WTC11 (cell line): ENCODE measurements around the gene FAM131C. TPM values are rescaled to one million over a fixed set of nuclear protein-coding genes. Genes with fewer than 3 reads are reported as not detected.

ENCODE experiments used
- ATAC-seq: fragments of 200-7000 bp; cut with Tn5 transposase; 2 replicates; pipeline ENCODE4 v1.10.0; 2021; ENCODE audit warnings: mild to moderate bottlenecking, moderate library complexity
- CTCF ChIA-PET: fragments of 300-600 bp; sonication (Branson Sonifier 250); formaldehyde crosslinking; loops from one replicate; lab custom pipeline; 2021; ENCODE audit warnings: antibody characterized with exemption; lab: Charles Lee
- POLR2A ChIA-PET: fragments of 350-600 bp; sonication (Branson Sonifier 250); formaldehyde crosslinking; loops from one replicate; lab custom pipeline; 2021; ENCODE audit warnings: antibody characterized with exemption; lab: Charles Lee
- DNase-seq: peaks from one replicate; pipeline ENCODE4 v3.0.0; 2021; ENCODE audit warnings: low spot score
- H3K27ac Mint-ChIP-seq: 2 replicates; pipeline ENCODE4 v1.8.0; 2021; ENCODE audit warnings: mixed read lengths
- H3K27me3 Mint-ChIP-seq: 2 replicates; pipeline ENCODE4 v1.8.0; 2021; ENCODE audit warnings: low read depth, mild to moderate bottlenecking, moderate library complexity, mixed read lengths
- H3K36me3 Mint-ChIP-seq: 2 replicates; pipeline ENCODE4 v1.8.0; 2021; ENCODE audit warnings: mixed read lengths
- H3K4me1 Mint-ChIP-seq: 2 replicates; pipeline ENCODE4 v1.8.0; 2022; ENCODE audit warnings: mixed read lengths
- H3K4me3 Mint-ChIP-seq: 2 replicates; pipeline ENCODE4 v1.8.0; 2021; ENCODE audit warnings: mild to moderate bottlenecking, moderate library complexity, mixed read lengths
- H3K9me3 Mint-ChIP-seq: 2 replicates; pipeline ENCODE4 v1.8.0; 2021; ENCODE audit warnings: mixed read lengths
- AR ChIP-seq: fragments of 250-450 bp; sonication (Bioruptor Pico); IDR thresholded peaks from 2 replicates; pipeline ENCODE4 v1.9.0; 2021; ENCODE audit warnings: mild to moderate bottlenecking
- CREM ChIP-seq: sonication (generic); formaldehyde crosslinking; IDR thresholded peaks from 2 replicates; pipeline ENCODE4 v1.8.1; 2022; ENCODE audit warnings: mild to moderate bottlenecking, missing genetic modification reagents, moderate library complexity
- E2F1 ChIP-seq: sonication (generic); formaldehyde crosslinking; IDR thresholded peaks from 2 replicates; pipeline ENCODE4 v1.8.0; 2022; ENCODE audit warnings: mild to moderate bottlenecking, missing genetic modification reagents
- E2F4 ChIP-seq: sonication (generic); formaldehyde crosslinking; IDR thresholded peaks from 2 replicates; pipeline ENCODE4 v1.8.1; 2022; ENCODE audit warnings: low read depth, mild to moderate bottlenecking, moderate library complexity, missing genetic modification reagents, borderline replicate concordance
- ETV6 ChIP-seq: sonication (generic); formaldehyde crosslinking; IDR thresholded peaks from 2 replicates; pipeline ENCODE4 v1.8.1; 2022; ENCODE audit warnings: mild to moderate bottlenecking, missing genetic modification reagents
- FOXP1 ChIP-seq: sonication (generic); formaldehyde crosslinking; IDR thresholded peaks from 2 replicates; pipeline ENCODE4 v1.8.0; 2022; ENCODE audit warnings: missing genetic modification reagents, mild to moderate bottlenecking, moderate library complexity, borderline replicate concordance
- HMGA2 ChIP-seq: fragments of 250-450 bp; sonication (Bioruptor Pico); IDR thresholded peaks from 2 replicates; pipeline ENCODE4 v1.4.0; 2021; ENCODE audit warnings: mild to moderate bottlenecking, moderate library complexity
- KAT7 ChIP-seq: sonication (generic); formaldehyde crosslinking; IDR thresholded peaks from 2 replicates; pipeline ENCODE4 v1.8.1; 2023; ENCODE audit warnings: missing genetic modification reagents, mild to moderate bottlenecking, borderline replicate concordance
- MAX ChIP-seq: sonication (generic); formaldehyde crosslinking; IDR thresholded peaks from 2 replicates; pipeline ENCODE4 v1.8.0; 2022; ENCODE audit warnings: mild to moderate bottlenecking, missing genetic modification reagents
- NFYB ChIP-seq: sonication (generic); formaldehyde crosslinking; conservative IDR thresholded peaks from 2 replicates; pipeline ENCODE4 v1.8.0; 2022; ENCODE audit warnings: low read depth, missing genetic modification reagents
- PRRX2 ChIP-seq: fragments of 250-450 bp; sonication (Bioruptor Pico); IDR thresholded peaks from 2 replicates; pipeline ENCODE4 v1.8.0; 2021; ENCODE audit warnings: mild to moderate bottlenecking
- TEAD1 ChIP-seq: sonication (generic); formaldehyde crosslinking; IDR thresholded peaks from 2 replicates; pipeline ENCODE4 v1.8.0; 2022; ENCODE audit warnings: mild to moderate bottlenecking, missing genetic modification reagents
- ZBTB21 ChIP-seq: sonication (generic); formaldehyde crosslinking; IDR thresholded peaks from 2 replicates; pipeline ENCODE4 v1.8.1; 2023; ENCODE audit warnings: mild to moderate bottlenecking, missing genetic modification reagents, borderline replicate concordance
- ZMAT4 ChIP-seq: fragments of 250-450 bp; sonication (Bioruptor Pico); IDR thresholded peaks from 2 replicates; pipeline ENCODE4 v1.9.0; 2021; ENCODE audit warnings: mild to moderate bottlenecking
- ZNF317 ChIP-seq: sonication (generic); formaldehyde crosslinking; IDR thresholded peaks from 2 replicates; pipeline ENCODE4 v1.8.1; 2023; ENCODE audit warnings: low read depth, mild to moderate bottlenecking, moderate library complexity, missing genetic modification reagents, borderline replicate concordance
- ZNF396 ChIP-seq: fragments of 250-450 bp; sonication (Bioruptor Pico); IDR thresholded peaks from 2 replicates; pipeline ENCODE4 v1.8.0; 2021; ENCODE audit warnings: mild to moderate bottlenecking, moderate library complexity, borderline replicate concordance
- ZNF512 ChIP-seq: sonication (generic); formaldehyde crosslinking; IDR thresholded peaks from 2 replicates; pipeline ENCODE4 v1.8.1; 2022; ENCODE audit warnings: missing genetic modification reagents, borderline replicate concordance
- total RNA-seq: library from RNA; stranded (reverse); gene quantifications from 3 replicates; pipeline ENCODE4 v1.2.3, GENCODE V29; 2021

Gene FAM131C
- total RNA-seq, 1 experiment from 2014 or later, result 1.4 TPM

- peaks cover 11% of the 10 kb centered on the region for H3K4me1 Mint-ChIP-seq
- ATAC-seq (no peak), DNase-seq (no peak)
- H3K27me3 Mint-ChIP-seq, result peaks cover 45% of the 10 kb centered on the region
- H3K36me3 Mint-ChIP-seq, result no peaks in the 10 kb centered on the region
- POLR2A ChIA-PET, result no interaction called here
- CTCF ChIA-PET, result interaction anchor here (0.6 to 7.9 kb wide), 3 partner anchors 43 to 115 kb away, joined by 3 to 161 read pairs (median 3); no protein-coding TSS in a partner anchor
- TF ChIP-seq AR (CRISPR knock-in tag), result no peak
- no peak for TF ChIP-seq E2F4 (CRISPR knock-in tag)
- TF ChIP-seq E2F1 (CRISPR knock-in tag), result no peak
- no peak for TF ChIP-seq TEAD1 (CRISPR knock-in tag)
- no peak for TF ChIP-seq PRRX2 (CRISPR knock-in tag)
- no peak for TF ChIP-seq NFYB
- no peak for TF ChIP-seq ZNF512
- TF ChIP-seq FOXP1, result no peak
- H3K4me3 Mint-ChIP-seq, result no peak overlapping the region
- no peak overlapping the region for H3K27ac Mint-ChIP-seq
- no peaks in the 10 kb centered on the region for H3K9me3 Mint-ChIP-seq
Observed at GRCh38 chr1:16076031-16076864, 2.8 kb upstream of the FAM131C start.

- no peaks in the 10 kb centered on the region for H3K9me3 Mint-ChIP-seq
- peaks cover 49% of the 10 kb centered on the region for H3K27me3 Mint-ChIP-seq
- TF ChIP-seq HMGA2, result no peak
- no peak for TF ChIP-seq ZBTB21 (CRISPR knock-in tag)
- TF ChIP-seq ZNF512, result no peak
- TF ChIP-seq KAT7 (CRISPR knock-in tag), result no peak
- TF ChIP-seq ZNF317 (CRISPR knock-in tag), result no peak
- no peak for TF ChIP-seq ZMAT4 (CRISPR knock-in tag)
- no peak for TF ChIP-seq CREM (CRISPR knock-in tag)
- TF ChIP-seq ETV6 (CRISPR knock-in tag), result no peak
- TF ChIP-seq ZNF396 (CRISPR knock-in tag), result no peak
- no peak for TF ChIP-seq MAX (CRISPR knock-in tag)
- no peak for DNase-seq
- CTCF ChIA-PET, result interaction anchor here (0.6 to 2.9 kb wide), 5 partner anchors 23 to 489 kb away, joined by 3 to 14 read pairs (median 3); partner anchors contain the start of gene ZBTB17
- H3K4me3 Mint-ChIP-seq, result no peak overlapping the region
- ATAC-seq, result no peak
- H3K4me1 Mint-ChIP-seq, result peaks cover 11% of the 10 kb centered on the region
- POLR2A ChIA-PET, result no interaction called here
- H3K27ac Mint-ChIP-seq, result no peak overlapping the region
- no peaks in the 10 kb centered on the region for H3K36me3 Mint-ChIP-seq
Observed at GRCh38 chr1:16075337-16076030, 2.0 kb upstream of the FAM131C start.
